HG03439 (cell line): ENCODE results near the gene CCDC169.
"Not testable (repeated sequence)": the region's sequence is repeated elsewhere in the genome, so short reads cannot be mapped to it uniquely, and the experiment has no call there.

Source experiments
- ATAC-seq: cut with Tn5 transposase; IDR thresholded peaks from one replicate; pipeline ENCODE4 v1.9.1; 2021; ENCODE audit warnings: mild to moderate bottlenecking, moderate library complexity; ENCODE audit not compliant: unreplicated experiment

The CCDC169 gene

GRCh38 chr13:36319793-36320192, 22.2 kb upstream of the CCDC169 start:
- not testable (repeated sequence) for ATAC-seq

- no peak for ATAC-seq
Observed at GRCh38 chr13:36313047-36313969, 15.7 kb upstream of the CCDC169 start.

GRCh38 chr13:36310417-36311108, 12.9 kb upstream of the CCDC169 start:
- ATAC-seq, result peak; percentile 65

- no peak for ATAC-seq
Observed at GRCh38 chr13:36302289-36302688, 4.7 kb upstream of the CCDC169 start.

- ATAC-seq, result not testable (repeated sequence)
Observed at GRCh38 chr13:36299469-36299868, 1.9 kb upstream of the CCDC169 start.

GRCh38 chr13:36298535-36299068, 988 bp upstream of the CCDC169 start:
- no peak for ATAC-seq

GRCh38 chr13:36294096-36294495, 3.5 kb downstream of the CCDC169 start:
- no peak for ATAC-seq

- no peak for ATAC-seq
Observed at GRCh38 chr13:36293497-36293896, 4.1 kb downstream of the CCDC169 start.

- no peak for ATAC-seq
Observed at GRCh38 chr13:36288794-36289391, 8.7 kb downstream of the CCDC169 start.

- ATAC-seq, result no peak
Observed at GRCh38 chr13:36286006-36286405, 11.6 kb downstream of the CCDC169 start.

- no peak for ATAC-seq
Observed at GRCh38 chr13:36282821-36283432, 14.7 kb downstream of the CCDC169 start.

GRCh38 chr13:36275190-36276002, 22.2 kb downstream of the CCDC169 start:
- ATAC-seq, result peak; percentile 53

- no peak for ATAC-seq
Observed at GRCh38 chr13:36273431-36273830, 24.2 kb downstream of the CCDC169 start.

GRCh38 chr13:36261976-36262375, 35.6 kb downstream of the CCDC169 start:
- no peak for ATAC-seq

GRCh38 chr13:36261011-36261410, 36.6 kb downstream of the CCDC169 start:
- ATAC-seq, result no peak

GRCh38 chr13:36259361-36260137, 38.1 kb downstream of the CCDC169 start:
- no peak for ATAC-seq

- ATAC-seq, result no peak
Observed at GRCh38 chr13:36258831-36259230, 38.8 kb downstream of the CCDC169 start.

- no peak for ATAC-seq
Observed at GRCh38 chr13:36251526-36251925, 46.1 kb downstream of the CCDC169 start.

GRCh38 chr13:36251017-36251416, 46.6 kb downstream of the CCDC169 start:
- ATAC-seq, result no peak
